AG04449 (cell line): Measurements from ENCODE around the gene PALM.

Experiments used
- CTCF ChIA-PET: fragments of 350-600 bp; formaldehyde crosslinking; extraction: SDS; loops from one replicate; lab custom pipeline; 2021; ENCODE audit warnings: antibody characterized with exemption; lab: Yijun Ruan, JAX
- POLR2A ChIA-PET: fragments of 400-600, 350-600 bp; formaldehyde crosslinking; extraction: SDS; loops from one replicate; lab custom pipeline; 2020; ENCODE audit warnings: antibody characterized with exemption, inconsistent platforms; lab: Yijun Ruan, JAX
- DNase-seq: peaks from one replicate; pipeline ENCODE4 v3.0.0-alpha.2; 2010; ENCODE audit warnings: low read depth, low spot score
- H3K4me3 ChIP-seq: 2 replicates; pipeline ENCODE4 v1.5.1; 2011; ENCODE audit warnings: low read depth, mild to moderate bottlenecking, control low read depth, low read length
- TF ChIP-seq, protein P1 (sequence below): IDR thresholded peaks from one replicate; pipeline ENCODE4 v1.5.1; 2011; ENCODE audit warnings: mild to moderate bottlenecking, moderate library complexity, low read length, control low read depth, inconsistent platforms; ENCODE audit not compliant: insufficient read depth; ENCODE audit errors: missing control alignments

The PALM gene

DNA sequence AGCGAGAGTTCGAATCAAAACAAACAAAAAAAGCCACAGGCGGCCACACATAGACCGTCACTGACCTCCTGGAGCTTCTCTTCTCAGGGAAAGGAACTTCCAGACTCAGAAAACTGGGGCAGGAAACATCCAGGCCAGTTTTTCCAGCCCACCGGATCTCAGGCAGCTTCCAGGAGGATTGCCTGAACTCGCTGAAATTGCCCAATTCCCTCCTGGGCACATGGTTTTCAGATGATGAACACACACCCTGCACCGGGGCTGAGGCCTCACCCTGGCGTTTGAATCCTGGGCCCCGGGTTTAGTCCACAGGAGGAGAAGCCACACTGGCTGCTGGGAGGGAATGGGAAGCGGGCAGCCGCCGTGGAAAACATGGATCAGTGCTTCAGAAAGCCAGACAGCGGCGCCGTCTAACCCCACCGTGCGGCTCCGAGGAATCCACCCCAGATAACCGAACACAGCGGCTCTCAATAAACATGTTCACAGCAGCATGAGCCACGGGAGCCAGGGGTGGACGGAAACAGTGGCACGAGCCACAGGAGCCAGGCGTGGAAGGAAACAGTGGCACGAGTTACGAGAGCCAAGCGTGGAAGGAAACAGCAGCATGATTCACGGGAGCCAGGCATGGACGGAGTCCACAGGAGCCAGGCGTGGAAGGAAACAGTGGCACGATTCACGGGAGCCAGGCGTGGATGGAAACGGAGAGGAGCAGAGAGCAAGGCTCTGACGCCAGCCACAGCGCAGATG lies 70.3 kb downstream of the PALM start:
- POLR2A ChIA-PET: interaction anchor here (0.5 to 1.7 kb wide), 4 partner anchors 18 to 79 kb away, joined by 3 to 7 read pairs (median 4); no protein-coding TSS in a partner anchor
- CTCF ChIA-PET: interaction anchor here (0.7 to 1.9 kb wide), 3 partner anchors 9 to 144 kb away, joined by 3 to 17 read pairs (median 4); no protein-coding TSS in a partner anchor
- H3K4me3 ChIP-seq: peak overlapping the region; percentile 23
- DNase-seq: peak; percentile 74
- TF ChIP-seq, protein P1, sequence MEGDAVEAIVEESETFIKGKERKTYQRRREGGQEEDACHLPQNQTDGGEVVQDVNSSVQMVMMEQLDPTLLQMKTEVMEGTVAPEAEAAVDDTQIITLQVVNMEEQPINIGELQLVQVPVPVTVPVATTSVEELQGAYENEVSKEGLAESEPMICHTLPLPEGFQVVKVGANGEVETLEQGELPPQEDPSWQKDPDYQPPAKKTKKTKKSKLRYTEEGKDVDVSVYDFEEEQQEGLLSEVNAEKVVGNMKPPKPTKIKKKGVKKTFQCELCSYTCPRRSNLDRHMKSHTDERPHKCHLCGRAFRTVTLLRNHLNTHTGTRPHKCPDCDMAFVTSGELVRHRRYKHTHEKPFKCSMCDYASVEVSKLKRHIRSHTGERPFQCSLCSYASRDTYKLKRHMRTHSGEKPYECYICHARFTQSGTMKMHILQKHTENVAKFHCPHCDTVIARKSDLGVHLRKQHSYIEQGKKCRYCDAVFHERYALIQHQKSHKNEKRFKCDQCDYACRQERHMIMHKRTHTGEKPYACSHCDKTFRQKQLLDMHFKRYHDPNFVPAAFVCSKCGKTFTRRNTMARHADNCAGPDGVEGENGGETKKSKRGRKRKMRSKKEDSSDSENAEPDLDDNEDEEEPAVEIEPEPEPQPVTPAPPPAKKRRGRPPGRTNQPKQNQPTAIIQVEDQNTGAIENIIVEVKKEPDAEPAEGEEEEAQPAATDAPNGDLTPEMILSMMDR: no peak

GRCh38 chr19:780935-781334 lies 72.2 kb downstream of the PALM start:
- CTCF ChIA-PET: no interaction called here
- TF ChIP-seq, protein P1: no peak
- no peak overlapping the region for H3K4me3 ChIP-seq
- no peak for DNase-seq
- POLR2A ChIA-PET: no interaction called here

DNA sequence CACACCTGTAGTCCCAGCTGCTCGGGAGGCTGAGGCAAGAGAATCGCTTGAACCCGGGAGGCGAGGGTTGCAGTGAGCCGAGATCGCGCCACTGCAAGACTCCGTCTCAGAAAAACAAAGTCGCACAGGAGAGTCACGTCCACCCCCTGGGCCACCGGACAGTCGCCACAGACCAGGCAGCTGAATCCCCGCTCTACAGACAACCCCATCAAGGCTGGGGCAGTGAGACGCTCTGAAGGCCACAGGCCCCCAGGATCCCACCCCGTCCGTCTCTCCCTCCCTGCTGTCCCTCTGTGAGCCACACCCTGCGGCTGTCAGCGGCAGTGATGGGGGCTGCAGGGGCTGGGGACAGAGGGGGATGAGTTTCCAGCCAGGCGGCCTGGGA lies 73.1 kb downstream of the PALM start:
- ChIA-PET POLR2A (no interaction called here), CTCF (interaction anchor here (3.5 kb wide), 1 partner anchor 12 kb away, joined by 18 read pairs; no protein-coding TSS in a partner anchor)
- TF ChIP-seq, protein P1: no peak
- DNase-seq: no peak
- H3K4me3 ChIP-seq: peak overlapping the region; percentile 29

- DNase-seq: peak; percentile 17
- TF ChIP-seq, protein P1: no peak
- POLR2A ChIA-PET: no interaction called here
- CTCF ChIA-PET: interaction anchor here (3.5 kb wide), 1 partner anchor 12 kb away, joined by 18 read pairs; no protein-coding TSS in a partner anchor
- H3K4me3 ChIP-seq: peak overlapping the region; percentile 29
Observed at GRCh38 chr19:782185-782877, 73.6 kb downstream of the PALM start.

GRCh38 chr19:782878-783668 lies 74.3 kb downstream of the PALM start:
- H3K4me3 ChIP-seq: peak overlapping the region; percentile 25
- CTCF ChIA-PET: interaction anchor here (1.2 to 3.5 kb wide), 2 partner anchors 13 to 68 kb away, joined by 3 to 18 read pairs; no protein-coding TSS in a partner anchor
- POLR2A ChIA-PET: interaction anchor here (1.6 kb wide), 1 partner anchor 14 kb away, joined by 7 read pairs; no protein-coding TSS in a partner anchor
- TF ChIP-seq, protein P1: no peak
- DNase-seq: no peak
